HEK293 (cell line): ENCODE data around the gene SFT2D1.

ENCODE experiments used
- CTCF ChIA-PET: fragments of 350-600 bp; formaldehyde crosslinking; extraction: SDS; loops from one replicate; lab custom pipeline; 2021; ENCODE audit warnings: antibody characterized with exemption; lab: Yijun Ruan, JAX
- POLR2A ChIA-PET: fragments of 300-600 bp; formaldehyde crosslinking; extraction: SDS; loops from one replicate; lab custom pipeline; 2020; ENCODE audit warnings: antibody characterized with exemption, inconsistent platforms; lab: Yijun Ruan, JAX
- H3K27ac ChIP-seq: fragments of 200-500 bp; sonication (Bioruptor generic); 2 replicates; pipeline ENCODE4 v1.5.1; 2014; ENCODE audit warnings: low read depth, low read length, control low read depth, inconsistent platforms; ENCODE audit errors: extremely low read depth
- H3K36me3 ChIP-seq, 2 experiments: fragments of 200-500 bp in 1 of 2; sonication (Bioruptor generic) in 1 of 2; 1 replicate in 1 of 2; 2 replicates in 1 of 2; pipeline ENCODE4 v1.5.1; 2014 to 2017; ENCODE audit warnings: inconsistent platforms in 2 of 2, low read length in 2 of 2; ENCODE audit not compliant: control insufficient read depth in 2 of 2, insufficient read depth in 1 of 2
- H3K4me1 ChIP-seq: fragments of 200-500 bp; sonication (Bioruptor generic); 2 replicates; pipeline ENCODE4 v1.5.1; 2014; ENCODE audit warnings: mild to moderate bottlenecking, low read length, inconsistent platforms; ENCODE audit not compliant: control insufficient read depth, insufficient read depth
- H3K4me3 ChIP-seq: 2 replicates; pipeline ENCODE4 v1.5.1; 2011; ENCODE audit warnings: low read depth, mild to moderate bottlenecking, control low read depth, low read length, moderate library complexity
- H3K9me3 ChIP-seq: fragments of 200-500 bp; sonication (Bioruptor generic); 2 replicates; pipeline ENCODE4 v1.5.1; 2014; ENCODE audit warnings: low read depth, low read length, inconsistent platforms; ENCODE audit not compliant: control insufficient read depth, insufficient read depth
- KLF8 ChIP-seq: fragments of 450-650 bp; formaldehyde crosslinking; IDR thresholded peaks from 2 replicates; pipeline ENCODE4 v1.5.1; 2016; ENCODE audit warnings: missing biosample characterization, missing genetic modification characterization
- MZF1 ChIP-seq: fragments of 450-650 bp; formaldehyde crosslinking; IDR thresholded peaks from 2 replicates; pipeline ENCODE4 v1.5.1; 2017; ENCODE audit warnings: missing biosample characterization, missing genetic modification characterization, borderline replicate concordance
- PRDM1 ChIP-seq: fragments of 450-650 bp; formaldehyde crosslinking; IDR thresholded peaks from 2 replicates; pipeline ENCODE4; 2016; ENCODE audit warnings: missing biosample characterization, missing genetic modification characterization
- WT1 ChIP-seq: fragments of 450-650 bp; formaldehyde crosslinking; IDR thresholded peaks from 2 replicates; pipeline ENCODE4 v1.5.1; 2016; ENCODE audit warnings: missing biosample characterization, missing genetic modification characterization
- ZBTB1 ChIP-seq: fragments of 450-650 bp; formaldehyde crosslinking; IDR thresholded peaks from 2 replicates; pipeline ENCODE4 v1.5.1; 2016; ENCODE audit warnings: missing biosample characterization, missing genetic modification characterization
- ZBTB48 ChIP-seq: fragments of 450-650 bp; formaldehyde crosslinking; IDR thresholded peaks from 2 replicates; pipeline ENCODE4 v1.5.1; 2016; ENCODE audit warnings: missing biosample characterization, missing genetic modification characterization
- ZNF221 ChIP-seq: fragments of 450-650 bp; formaldehyde crosslinking; IDR thresholded peaks from 2 replicates; pipeline ENCODE4 v1.5.1; 2017; ENCODE audit warnings: missing biosample characterization, missing genetic modification characterization, borderline replicate concordance
- ZNF324 ChIP-seq: fragments of 450-650 bp; formaldehyde crosslinking; IDR thresholded peaks from 2 replicates; pipeline ENCODE4 v1.5.1; 2016; ENCODE audit warnings: missing biosample characterization, missing genetic modification characterization
- ZNF341 ChIP-seq: fragments of 450-650 bp; formaldehyde crosslinking; IDR thresholded peaks from 2 replicates; pipeline ENCODE4; 2016; ENCODE audit warnings: low read depth, missing biosample characterization, missing genetic modification characterization
- ZNF366 ChIP-seq: fragments of 450-650 bp; formaldehyde crosslinking; conservative IDR thresholded peaks from 2 replicates; pipeline ENCODE4 v1.5.1; 2016; ENCODE audit warnings: missing biosample characterization, missing genetic modification characterization
- ZNF391 ChIP-seq: fragments of 450-650 bp; formaldehyde crosslinking; IDR thresholded peaks from 2 replicates; pipeline ENCODE4 v1.5.1; 2016; ENCODE audit warnings: low read depth, missing biosample characterization, missing genetic modification characterization, borderline replicate concordance
- ZNF501 ChIP-seq: fragments of 450-650 bp; formaldehyde crosslinking; IDR thresholded peaks from 2 replicates; pipeline ENCODE4 v1.5.1; 2016; ENCODE audit warnings: missing biosample characterization, missing genetic modification characterization
- ZNF521 ChIP-seq: fragments of 450-650 bp; formaldehyde crosslinking; IDR thresholded peaks from 2 replicates; pipeline ENCODE4 v1.5.1; 2017; ENCODE audit warnings: missing biosample characterization, mild to moderate bottlenecking, missing genetic modification characterization
- ZNF561 ChIP-seq: fragments of 450-650 bp; IDR thresholded peaks from 2 replicates; pipeline ENCODE4 v1.5.1; 2018; ENCODE audit warnings: missing biosample characterization, missing genetic modification characterization, borderline replicate concordance
- ZNF670 ChIP-seq: fragments of 450-650 bp; formaldehyde crosslinking; IDR thresholded peaks from 2 replicates; pipeline ENCODE4 v1.5.1; 2016; ENCODE audit warnings: missing biosample characterization, missing genetic modification characterization, low read depth
- ZNF701 ChIP-seq: fragments of 450-650 bp; formaldehyde crosslinking; IDR thresholded peaks from 2 replicates; pipeline ENCODE4 v1.5.1; 2016; ENCODE audit warnings: missing biosample characterization, missing genetic modification characterization
- ZNF747 ChIP-seq: fragments of 450-650 bp; formaldehyde crosslinking; IDR thresholded peaks from 2 replicates; pipeline ENCODE4 v1.5.1; 2016; ENCODE audit warnings: missing biosample characterization, missing genetic modification characterization
- ZNF830 ChIP-seq: fragments of 450-650 bp; IDR thresholded peaks from 2 replicates; pipeline ENCODE4 v1.5.0; 2018; ENCODE audit warnings: missing biosample characterization, missing genetic modification characterization, low read depth, mild to moderate bottlenecking, moderate library complexity
- TF ChIP-seq, protein P1 (sequence below): fragments of 450-650 bp; formaldehyde crosslinking; IDR thresholded peaks from 2 replicates; pipeline ENCODE4 v1.5.1; 2016; ENCODE audit warnings: missing biosample characterization, missing genetic modification characterization
- TF ChIP-seq, protein P2 (sequence below): fragments of 450-650 bp; formaldehyde crosslinking; IDR thresholded peaks from 2 replicates; pipeline ENCODE4 v1.5.1; 2016; ENCODE audit warnings: missing biosample characterization, missing genetic modification characterization
- TF ChIP-seq, protein P3 (sequence below): fragments of 450-650 bp; formaldehyde crosslinking; IDR thresholded peaks from 2 replicates; pipeline ENCODE4 v1.5.1; 2016; ENCODE audit warnings: missing biosample characterization, missing genetic modification characterization
- TF ChIP-seq, protein P4 (sequence below): fragments of 450-650 bp; formaldehyde crosslinking; IDR thresholded peaks from 2 replicates; pipeline ENCODE4 v1.5.1; 2016; ENCODE audit warnings: missing biosample characterization, missing genetic modification characterization

Gene SFT2D1

DNA sequence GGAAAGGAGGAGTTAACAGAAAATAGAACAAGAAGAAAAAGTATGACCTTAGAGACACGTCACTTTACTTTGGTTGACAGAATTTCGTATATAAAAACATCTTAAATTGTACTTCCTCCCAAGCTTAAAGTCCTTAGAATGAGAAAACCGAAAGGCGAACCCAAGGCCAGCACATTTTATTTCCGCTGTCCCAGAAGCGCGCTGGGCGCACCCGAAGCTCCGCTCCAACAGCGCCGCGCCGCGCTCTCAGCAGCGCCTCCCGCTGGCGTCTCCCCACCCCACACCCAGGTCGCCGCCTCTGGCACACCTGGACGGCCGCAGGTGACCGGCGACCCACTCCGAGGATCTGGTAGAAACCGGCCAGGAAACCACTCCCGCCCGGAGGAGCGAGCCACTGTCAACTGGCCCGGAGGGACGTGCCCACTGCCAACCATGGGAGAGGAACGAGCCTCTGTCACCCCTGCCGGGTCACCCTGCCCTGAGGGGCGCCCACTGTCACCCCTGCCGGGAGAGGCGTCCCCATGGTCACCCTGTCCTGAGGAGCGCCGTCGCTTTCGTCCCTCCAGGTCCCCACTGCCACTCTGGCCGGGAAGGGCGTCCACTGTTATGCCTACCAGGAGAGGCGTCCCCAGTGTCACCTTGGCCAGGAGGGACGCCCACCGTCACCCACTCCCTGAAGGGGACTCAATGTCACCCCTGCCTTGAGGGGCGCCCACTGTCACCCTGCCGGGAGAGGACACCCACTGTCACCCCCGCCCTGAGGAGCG lies 39.6 kb upstream of the SFT2D1 start (continued):
- TF ChIP-seq, protein P1, sequence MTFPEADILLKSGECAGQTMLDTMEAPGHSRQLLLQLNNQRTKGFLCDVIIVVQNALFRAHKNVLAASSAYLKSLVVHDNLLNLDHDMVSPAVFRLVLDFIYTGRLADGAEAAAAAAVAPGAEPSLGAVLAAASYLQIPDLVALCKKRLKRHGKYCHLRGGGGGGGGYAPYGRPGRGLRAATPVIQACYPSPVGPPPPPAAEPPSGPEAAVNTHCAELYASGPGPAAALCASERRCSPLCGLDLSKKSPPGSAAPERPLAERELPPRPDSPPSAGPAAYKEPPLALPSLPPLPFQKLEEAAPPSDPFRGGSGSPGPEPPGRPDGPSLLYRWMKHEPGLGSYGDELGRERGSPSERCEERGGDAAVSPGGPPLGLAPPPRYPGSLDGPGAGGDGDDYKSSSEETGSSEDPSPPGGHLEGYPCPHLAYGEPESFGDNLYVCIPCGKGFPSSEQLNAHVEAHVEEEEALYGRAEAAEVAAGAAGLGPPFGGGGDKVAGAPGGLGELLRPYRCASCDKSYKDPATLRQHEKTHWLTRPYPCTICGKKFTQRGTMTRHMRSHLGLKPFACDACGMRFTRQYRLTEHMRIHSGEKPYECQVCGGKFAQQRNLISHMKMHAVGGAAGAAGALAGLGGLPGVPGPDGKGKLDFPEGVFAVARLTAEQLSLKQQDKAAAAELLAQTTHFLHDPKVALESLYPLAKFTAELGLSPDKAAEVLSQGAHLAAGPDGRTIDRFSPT (tag by site-specific recombination) = peak; percentile 89
- TF ChIP-seq ZNF561 = peak; percentile 48; the same call in 1 of the 2 replicates
- TF ChIP-seq, all 188 proteins: peak for 49

DNA sequence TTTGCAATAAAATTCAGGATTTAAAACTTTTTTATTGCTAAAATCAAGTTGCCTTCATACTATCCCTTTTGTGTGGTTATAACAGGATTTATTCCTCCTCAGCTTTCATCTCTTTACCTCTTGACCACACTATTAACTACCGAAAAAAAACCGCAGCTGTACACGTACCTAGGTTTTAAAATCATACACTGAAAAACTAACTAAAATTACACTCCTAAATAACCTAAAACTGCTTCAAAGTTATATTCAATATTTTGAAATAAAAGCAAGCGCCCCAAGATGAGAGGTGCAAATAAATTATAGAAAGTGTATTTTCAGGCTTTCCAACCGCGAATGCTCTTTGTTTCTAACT lies 39.0 kb upstream of the SFT2D1 start:
- POLR2A ChIA-PET = interaction anchor here (0.5 to 1.6 kb wide), 11 partner anchors 8 to 384 kb away, joined by 3 to 7 read pairs (median 3); partner anchors contain the start of genes RPS6KA2 and SFT2D1
- H3K4me3 ChIP-seq = peak overlapping the region; percentile 82
- TF ChIP-seq ZNF521 (tag by site-specific recombination) (no peak), ZNF830 (no peak), ZBTB1 (tag by site-specific recombination) (no peak), ZNF747 (tag by site-specific recombination) (no peak), ZNF341 (tag by site-specific recombination) (no peak), ZNF366 (tag by site-specific recombination) (no peak), ZNF221 (no peak)
- TF ChIP-seq, protein P2, sequence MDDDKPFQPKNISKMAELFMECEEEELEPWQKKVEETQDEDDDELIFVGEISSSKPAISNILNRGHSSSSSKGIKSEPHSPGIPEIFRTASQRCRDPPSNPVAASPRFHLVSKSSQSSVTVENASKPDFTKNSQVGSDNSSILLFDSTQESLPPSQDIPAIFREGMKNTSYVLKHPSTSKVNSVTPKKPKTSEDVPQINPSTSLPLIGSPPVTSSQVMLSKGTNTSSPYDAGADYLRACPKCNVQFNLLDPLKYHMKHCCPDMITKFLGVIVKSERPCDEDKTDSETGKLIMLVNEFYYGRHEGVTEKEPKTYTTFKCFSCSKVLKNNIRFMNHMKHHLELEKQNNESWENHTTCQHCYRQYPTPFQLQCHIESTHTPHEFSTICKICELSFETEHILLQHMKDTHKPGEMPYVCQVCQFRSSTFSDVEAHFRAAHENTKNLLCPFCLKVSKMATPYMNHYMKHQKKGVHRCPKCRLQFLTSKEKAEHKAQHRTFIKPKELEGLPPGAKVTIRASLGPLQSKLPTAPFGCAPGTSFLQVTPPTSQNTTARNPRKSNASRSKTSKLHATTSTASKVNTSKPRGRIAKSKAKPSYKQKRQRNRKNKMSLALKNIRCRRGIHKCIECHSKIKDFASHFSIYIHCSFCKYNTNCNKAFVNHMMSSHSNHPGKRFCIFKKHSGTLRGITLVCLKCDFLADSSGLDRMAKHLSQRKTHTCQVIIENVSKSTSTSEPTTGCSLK = no peak
- CTCF ChIA-PET = interaction anchor here (0.6 to 4.6 kb wide), 39 partner anchors 9 to 770 kb away, joined by 3 to 37 read pairs (median 4); no protein-coding TSS in a partner anchor
- no peaks in the 10 kb centered on the region for H3K9me3 ChIP-seq
- 0 out of 2 replicates have a peak, but pooled peaks cover 3% of the 10 kb centered on the region for H3K4me1 ChIP-seq
- H3K36me3 ChIP-seq = no peaks in the 10 kb centered on the region
- no peak overlapping the region for H3K27ac ChIP-seq

DNA sequence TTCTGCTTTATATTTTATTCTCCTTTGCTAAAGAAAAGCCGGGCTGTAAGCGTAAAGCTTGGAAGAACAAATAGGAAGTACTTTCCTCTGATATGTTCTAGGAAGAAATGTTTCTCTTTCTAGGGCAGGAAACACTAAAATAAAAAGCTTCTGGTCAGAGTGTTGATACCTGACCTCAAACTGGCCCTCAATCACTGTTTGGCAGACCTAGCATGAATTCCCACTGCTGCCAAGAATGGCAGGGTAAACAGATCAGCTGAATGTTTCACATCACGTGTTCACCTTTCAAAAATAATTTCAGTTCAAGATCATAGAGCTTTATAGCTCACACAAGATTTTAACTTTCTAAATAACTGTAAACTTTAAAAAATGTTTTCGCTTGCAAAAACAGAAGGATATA lies 37.5 kb upstream of the SFT2D1 start:
- no peak overlapping the region for H3K27ac ChIP-seq
- H3K4me1 ChIP-seq = 0 out of 2 replicates have a peak, but pooled peaks cover 3% of the 10 kb centered on the region
- H3K36me3 ChIP-seq = no peaks in the 10 kb centered on the region
- POLR2A ChIA-PET = interaction anchor here (1.4 kb wide), 1 partner anchor 247 kb away, joined by 3 read pairs; the partner anchor contains the start of gene RPS6KA2
- no peak overlapping the region for H3K4me3 ChIP-seq
- CTCF ChIA-PET = interaction anchor here (0.7 to 4.6 kb wide), 6 partner anchors 7 to 104 kb away, joined by 3 to 37 read pairs (median 10); no protein-coding TSS in a partner anchor
- H3K9me3 ChIP-seq = no peaks in the 10 kb centered on the region
- TF ChIP-seq WT1 (tag by site-specific recombination) (no peak), KLF8 (tag by site-specific recombination) (no peak), ZNF670 (no peak), PRDM1 (tag by site-specific recombination) (no peak), ZNF324 (no peak), ZNF391 (tag by site-specific recombination) (no peak), MZF1 (tag by site-specific recombination) (no peak), ZNF701 (tag by site-specific recombination) (no peak), ZNF501 (tag by site-specific recombination) (no peak), ZBTB48 (tag by site-specific recombination) (no peak)
- TF ChIP-seq, protein P3, sequence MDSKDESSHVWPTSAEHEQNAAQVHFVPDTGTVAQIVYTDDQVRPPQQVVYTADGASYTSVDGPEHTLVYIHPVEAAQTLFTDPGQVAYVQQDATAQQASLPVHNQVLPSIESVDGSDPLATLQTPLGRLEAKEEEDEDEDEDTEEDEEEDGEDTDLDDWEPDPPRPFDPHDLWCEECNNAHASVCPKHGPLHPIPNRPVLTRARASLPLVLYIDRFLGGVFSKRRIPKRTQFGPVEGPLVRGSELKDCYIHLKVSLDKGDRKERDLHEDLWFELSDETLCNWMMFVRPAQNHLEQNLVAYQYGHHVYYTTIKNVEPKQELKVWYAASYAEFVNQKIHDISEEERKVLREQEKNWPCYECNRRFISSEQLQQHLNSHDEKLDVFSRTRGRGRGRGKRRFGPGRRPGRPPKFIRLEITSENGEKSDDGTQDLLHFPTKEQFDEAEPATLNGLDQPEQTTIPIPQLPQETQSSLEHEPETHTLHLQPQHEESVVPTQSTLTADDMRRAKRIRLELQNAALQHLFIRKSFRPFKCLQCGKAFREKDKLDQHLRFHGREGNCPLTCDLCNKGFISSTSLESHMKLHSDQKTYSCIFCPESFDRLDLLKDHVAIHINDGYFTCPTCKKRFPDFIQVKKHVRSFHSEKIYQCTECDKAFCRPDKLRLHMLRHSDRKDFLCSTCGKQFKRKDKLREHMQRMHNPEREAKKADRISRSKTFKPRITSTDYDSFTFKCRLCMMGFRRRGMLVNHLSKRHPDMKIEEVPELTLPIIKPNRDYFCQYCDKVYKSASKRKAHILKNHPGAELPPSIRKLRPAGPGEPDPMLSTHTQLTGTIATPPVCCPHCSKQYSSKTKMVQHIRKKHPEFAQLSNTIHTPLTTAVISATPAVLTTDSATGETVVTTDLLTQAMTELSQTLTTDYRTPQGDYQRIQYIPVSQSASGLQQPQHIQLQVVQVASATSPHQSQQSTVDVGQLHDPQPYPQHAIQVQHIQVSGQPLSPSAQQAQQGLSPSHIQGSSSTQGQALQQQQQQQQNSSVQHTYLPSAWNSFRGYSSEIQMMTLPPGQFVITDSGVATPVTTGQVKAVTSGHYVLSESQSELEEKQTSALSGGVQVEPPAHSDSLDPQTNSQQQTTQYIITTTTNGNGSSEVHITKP (tag by site-specific recombination) = no peak
- TF ChIP-seq, protein P4, sequence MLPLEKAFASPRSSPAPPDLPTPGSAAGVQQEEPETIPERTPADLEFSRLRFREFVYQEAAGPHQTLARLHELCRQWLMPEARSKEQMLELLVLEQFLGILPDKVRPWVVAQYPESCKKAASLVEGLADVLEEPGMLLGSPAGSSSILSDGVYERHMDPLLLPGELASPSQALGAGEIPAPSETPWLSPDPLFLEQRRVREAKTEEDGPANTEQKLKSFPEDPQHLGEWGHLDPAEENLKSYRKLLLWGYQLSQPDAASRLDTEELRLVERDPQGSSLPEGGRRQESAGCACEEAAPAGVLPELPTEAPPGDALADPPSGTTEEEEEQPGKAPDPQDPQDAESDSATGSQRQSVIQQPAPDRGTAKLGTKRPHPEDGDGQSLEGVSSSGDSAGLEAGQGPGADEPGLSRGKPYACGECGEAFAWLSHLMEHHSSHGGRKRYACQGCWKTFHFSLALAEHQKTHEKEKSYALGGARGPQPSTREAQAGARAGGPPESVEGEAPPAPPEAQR (tag by site-specific recombination) = no peak
